Loucy (cell line): ENCODE measurements around the gene ZSCAN25.

Experiments
- H2AFZ ChIP-seq: fragments of 200-600 bp; sonication (generic); 2 replicates; pipeline ENCODE4 v1.6.0; 2016; ENCODE audit warnings: antibody characterized with exemption, mild to moderate bottlenecking, low read length, moderate library complexity
- H3F3A ChIP-seq: fragments of 200-600 bp; 2 replicates; pipeline ENCODE4 v1.6.0; 2016; ENCODE audit warnings: antibody characterized with exemption, low read depth, mild to moderate bottlenecking
- H3K27me3 ChIP-seq: fragments of 200-600 bp; sonication (generic); 2 replicates; pipeline ENCODE4 v1.6.1; 2014; ENCODE audit warnings: low read length, mild to moderate bottlenecking; ENCODE audit not compliant: insufficient read depth, poor library complexity, severe bottlenecking
- H3K36me3 ChIP-seq: fragments of 200-600 bp; sonication (generic); 2 replicates; pipeline ENCODE4 v1.6.1; 2016; ENCODE audit warnings: low read length; ENCODE audit not compliant: insufficient read depth
- H3K4me1 ChIP-seq: fragments of 200-600 bp; sonication (generic); 2 replicates; pipeline ENCODE4 v1.5.1; 2014; ENCODE audit warnings: low read length, mild to moderate bottlenecking; ENCODE audit not compliant: insufficient read depth, poor library complexity, severe bottlenecking
- H3K4me2 ChIP-seq: fragments of 200-600 bp; sonication (generic); 2 replicates; pipeline ENCODE4 v1.6.0; 2014; ENCODE audit warnings: antibody characterized with exemption, low read length, low read depth, mild to moderate bottlenecking; ENCODE audit not compliant: poor library complexity, severe bottlenecking
- H3K4me3 ChIP-seq: fragments of 200-600 bp; sonication (generic); 2 replicates; pipeline ENCODE4 v1.5.1; 2014; ENCODE audit warnings: low read length, mild to moderate bottlenecking, mixed read lengths; ENCODE audit not compliant: poor library complexity, severe bottlenecking
- H3K79me2 ChIP-seq: fragments of 200-600 bp; sonication (generic); 2 replicates; pipeline ENCODE4 v1.6.1; 2014; ENCODE audit warnings: low read length; ENCODE audit not compliant: insufficient read depth
- H3K9ac ChIP-seq: fragments of 200-600 bp; sonication (generic); 2 replicates; pipeline ENCODE4 v1.6.0; 2014; ENCODE audit warnings: mild to moderate bottlenecking, low read depth, low read length, moderate library complexity; ENCODE audit not compliant: poor library complexity, severe bottlenecking
- H3K9me2 ChIP-seq: fragments of 200-600 bp; sonication (generic); replicated peaks from 2 replicates; pipeline ENCODE4 v1.6.1; 2016; ENCODE audit warnings: low read depth, low read length, mixed read lengths
- H3K9me3 ChIP-seq: fragments of 200-600 bp; sonication (generic); 2 replicates; pipeline ENCODE4 v1.6.1; 2014; ENCODE audit warnings: mild to moderate bottlenecking, antibody characterized with exemption, low read length, low read depth; ENCODE audit not compliant: insufficient read depth
- H4K20me1 ChIP-seq: fragments of 200-600 bp; sonication (generic); 2 replicates; pipeline ENCODE4 v1.6.0; 2014; ENCODE audit warnings: antibody characterized with exemption, low read length, mild to moderate bottlenecking; ENCODE audit not compliant: insufficient read depth, poor library complexity, severe bottlenecking
- EZH2phosphoT487 ChIP-seq: fragments of 200-600 bp; IDR thresholded peaks from 2 replicates; pipeline ENCODE4 v1.6.1; 2018; ENCODE audit warnings: antibody characterized with exemption, mild to moderate bottlenecking, moderate library complexity, borderline replicate concordance
- TF ChIP-seq, protein P1 (sequence below): fragments of 200-600 bp; sonication (generic); conservative IDR thresholded peaks from 2 replicates; pipeline ENCODE4 v1.5.1; 2014; ENCODE audit warnings: mild to moderate bottlenecking, antibody characterized with exemption, low read length

Gene ZSCAN25

DNA sequence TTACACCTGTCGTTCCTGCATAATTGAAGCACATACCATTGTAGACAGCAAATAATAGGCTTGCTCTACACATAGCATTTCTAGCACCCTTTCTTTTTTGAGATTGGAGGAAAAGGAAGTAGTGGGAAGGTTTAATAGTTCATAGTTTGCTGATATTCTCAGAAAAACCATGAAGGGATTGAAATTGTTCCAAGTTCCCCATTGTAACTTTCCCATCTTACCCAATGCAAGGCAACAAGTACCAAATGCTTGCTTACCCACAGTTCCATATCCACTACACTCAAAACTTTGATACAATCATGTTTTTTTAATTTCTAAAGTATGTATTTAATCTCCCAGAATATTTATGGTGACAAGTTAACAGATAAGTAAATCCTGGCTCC is 49.3 kb downstream of the ZSCAN25 start:
- Histone ChIP-seq H4K20me1 (no peaks in the 10 kb centered on the region), H2AFZ (no peak overlapping the region), H3K79me2 (no peaks in the 10 kb centered on the region), H3K9me3 (no peaks in the 10 kb centered on the region), H3K4me3 (no peak overlapping the region), H3K36me3 (peaks cover 17% of the 10 kb centered on the region; the same call in 1 of the 2 replicates), H3K9me2 (no peaks in the 10 kb centered on the region), H3F3A (no peaks in the 10 kb centered on the region), H3K4me1 (no peaks in the 10 kb centered on the region), H3K27me3 (no peaks in the 10 kb centered on the region), H3K9ac (no peak overlapping the region), H3K4me2 (no peak overlapping the region)
- TF ChIP-seq, protein P1, sequence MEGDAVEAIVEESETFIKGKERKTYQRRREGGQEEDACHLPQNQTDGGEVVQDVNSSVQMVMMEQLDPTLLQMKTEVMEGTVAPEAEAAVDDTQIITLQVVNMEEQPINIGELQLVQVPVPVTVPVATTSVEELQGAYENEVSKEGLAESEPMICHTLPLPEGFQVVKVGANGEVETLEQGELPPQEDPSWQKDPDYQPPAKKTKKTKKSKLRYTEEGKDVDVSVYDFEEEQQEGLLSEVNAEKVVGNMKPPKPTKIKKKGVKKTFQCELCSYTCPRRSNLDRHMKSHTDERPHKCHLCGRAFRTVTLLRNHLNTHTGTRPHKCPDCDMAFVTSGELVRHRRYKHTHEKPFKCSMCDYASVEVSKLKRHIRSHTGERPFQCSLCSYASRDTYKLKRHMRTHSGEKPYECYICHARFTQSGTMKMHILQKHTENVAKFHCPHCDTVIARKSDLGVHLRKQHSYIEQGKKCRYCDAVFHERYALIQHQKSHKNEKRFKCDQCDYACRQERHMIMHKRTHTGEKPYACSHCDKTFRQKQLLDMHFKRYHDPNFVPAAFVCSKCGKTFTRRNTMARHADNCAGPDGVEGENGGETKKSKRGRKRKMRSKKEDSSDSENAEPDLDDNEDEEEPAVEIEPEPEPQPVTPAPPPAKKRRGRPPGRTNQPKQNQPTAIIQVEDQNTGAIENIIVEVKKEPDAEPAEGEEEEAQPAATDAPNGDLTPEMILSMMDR = no peak
- TF ChIP-seq EZH2phosphoT487 = no peak

DNA sequence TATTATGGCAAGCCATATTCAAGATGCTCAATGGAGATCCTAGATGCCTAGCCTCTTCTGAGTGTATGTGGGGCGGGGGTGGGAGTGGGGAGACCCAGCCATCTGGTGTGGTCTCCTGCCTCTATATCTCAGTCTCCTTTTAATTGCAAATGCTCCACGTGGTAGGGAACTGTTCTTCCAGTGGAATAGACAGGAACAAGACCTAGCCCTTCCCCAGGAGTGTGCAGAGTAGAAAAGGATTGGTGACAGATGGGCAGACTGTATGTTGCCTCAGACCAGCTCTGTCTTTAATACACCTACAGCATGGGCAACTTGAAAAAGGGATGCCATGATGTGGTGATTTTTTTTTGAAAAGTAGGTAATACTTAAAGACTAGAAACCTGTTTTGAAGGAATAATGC is 50.4 kb downstream of the ZSCAN25 start:
- peaks cover 11% of the 10 kb centered on the region; the same call in 1 of the 2 replicates for H3K36me3 ChIP-seq
- H3K4me1 ChIP-seq = no peaks in the 10 kb centered on the region
- no peak overlapping the region for H2AFZ ChIP-seq
- H3F3A ChIP-seq = no peaks in the 10 kb centered on the region
- no peak overlapping the region for H3K9ac ChIP-seq
- no peaks in the 10 kb centered on the region for H4K20me1 ChIP-seq
- H3K4me2 ChIP-seq = no peak overlapping the region
- H3K4me3 ChIP-seq = no peak overlapping the region
- TF ChIP-seq EZH2phosphoT487 = no peak
- TF ChIP-seq, protein P1 = no peak
- no peaks in the 10 kb centered on the region for H3K9me3 ChIP-seq
- no peaks in the 10 kb centered on the region for H3K9me2 ChIP-seq
- H3K79me2 ChIP-seq = no peaks in the 10 kb centered on the region
- no peaks in the 10 kb centered on the region for H3K27me3 ChIP-seq

DNA sequence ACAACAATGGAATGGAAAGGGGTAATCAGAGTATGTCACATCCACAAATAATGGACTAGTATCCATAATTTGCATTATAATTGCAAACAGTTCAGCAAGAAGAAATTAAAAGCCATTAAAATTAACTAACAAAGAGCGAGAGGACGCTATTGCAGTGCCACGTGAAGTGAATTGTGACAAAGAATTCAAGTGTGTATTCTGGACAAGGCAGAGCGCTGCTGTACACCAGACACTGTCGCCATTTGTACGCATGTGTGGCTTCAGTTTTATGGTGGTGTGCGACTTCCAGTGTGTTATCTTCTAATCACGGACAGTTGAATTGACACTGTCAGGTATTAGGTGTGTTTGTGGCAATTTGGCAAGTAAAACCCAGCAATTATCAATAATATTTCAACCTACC is 51.8 kb downstream of the ZSCAN25 start:
- no peak overlapping the region for H3K4me3 ChIP-seq
- H3K9ac ChIP-seq = no peak overlapping the region
- H3K9me3 ChIP-seq = no peaks in the 10 kb centered on the region
- peaks cover 4% of the 10 kb centered on the region; the same call in 1 of the 2 replicates for H3K36me3 ChIP-seq
- no peaks in the 10 kb centered on the region for H3K9me2 ChIP-seq
- H2AFZ ChIP-seq = no peak overlapping the region
- no peaks in the 10 kb centered on the region for H3K79me2 ChIP-seq
- no peaks in the 10 kb centered on the region for H3K27me3 ChIP-seq
- H3K4me1 ChIP-seq = no peaks in the 10 kb centered on the region
- H3F3A ChIP-seq = no peaks in the 10 kb centered on the region
- no peaks in the 10 kb centered on the region for H4K20me1 ChIP-seq
- no peak overlapping the region for H3K4me2 ChIP-seq
- TF ChIP-seq, protein P1 = no peak
- no peak for TF ChIP-seq EZH2phosphoT487
